SKM-1 treated with dmso at 0.1 percent for 144 hours (cell line): ENCODE results near the gene F13A1.
A peak's percentile ranks its signal among the peaks of the same experiment; 100 is the strongest.

Experiments used
- DNase-seq: peaks from one replicate; lab custom pipeline; 2025; ENCODE audit not compliant: unreplicated experiment; lab: John Stamatoyannopoulos, UW

F13A1 gene

DNA sequence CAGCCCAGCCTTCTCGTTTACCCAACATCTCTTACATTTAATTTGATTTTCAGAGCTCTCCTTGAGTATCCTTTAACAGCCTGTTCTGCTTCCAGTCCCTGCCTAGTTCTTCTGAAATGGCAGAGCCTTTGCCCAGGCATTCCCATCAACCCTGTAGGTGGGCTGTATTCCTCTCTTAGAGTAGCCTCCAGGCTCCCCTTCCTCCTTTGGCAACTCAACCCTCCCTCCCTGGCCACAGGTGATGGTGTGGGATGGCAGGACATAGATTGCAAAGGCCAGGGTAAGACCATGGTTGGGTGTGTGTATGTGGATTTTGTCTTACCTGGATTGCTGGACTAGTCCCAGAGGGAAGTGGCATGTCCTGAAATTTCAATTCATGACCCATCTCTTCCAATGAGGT lies 125.4 kb downstream of the F13A1 start:
- DNase-seq: no peak

DNA sequence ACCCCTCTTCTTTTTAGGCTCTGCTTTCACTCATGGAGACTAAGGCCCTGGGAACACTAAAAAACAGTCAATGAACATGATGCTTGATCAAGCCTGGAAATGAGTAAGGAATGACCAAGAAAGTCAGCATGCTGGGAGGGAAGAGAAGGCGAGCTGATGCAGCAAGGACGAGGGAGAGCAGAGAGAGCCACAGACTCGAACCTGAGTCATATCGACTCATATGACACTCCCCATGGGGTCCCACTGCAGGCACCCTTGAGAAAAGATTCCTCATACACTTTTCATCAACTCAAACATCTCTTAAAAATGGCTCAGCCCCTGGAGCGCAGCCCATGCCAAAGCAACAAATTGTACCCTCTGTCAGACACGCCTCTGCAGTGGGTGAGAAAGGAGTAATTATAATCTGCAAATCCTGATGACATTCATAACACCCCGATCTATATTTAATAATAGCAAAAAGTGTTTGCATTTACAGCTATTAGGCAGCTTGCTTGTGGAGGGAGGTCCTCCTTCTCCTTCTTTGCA lies 127.2 kb downstream of the F13A1 start:
- DNase-seq: no peak

DNA sequence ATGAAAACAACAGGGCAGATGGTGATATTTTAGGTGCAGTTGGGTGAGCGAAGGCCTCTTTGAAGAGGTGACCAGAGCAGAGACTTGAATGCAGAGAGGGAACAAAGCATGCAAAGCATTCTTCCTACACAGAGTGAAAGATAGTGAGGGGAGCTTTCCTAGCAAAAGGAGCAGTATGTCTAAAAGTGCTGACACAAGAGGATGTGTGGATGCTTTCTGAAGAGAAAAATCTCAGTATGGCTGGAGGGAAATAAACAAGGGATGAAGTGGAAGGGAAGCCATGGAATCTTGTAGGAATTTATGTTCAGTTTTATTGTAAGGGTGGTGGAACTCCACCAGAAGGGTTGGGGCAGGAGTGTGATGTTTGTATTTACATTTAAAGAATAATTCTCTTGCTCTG lies 128.6 kb downstream of the F13A1 start:
- no peak for DNase-seq

DNA sequence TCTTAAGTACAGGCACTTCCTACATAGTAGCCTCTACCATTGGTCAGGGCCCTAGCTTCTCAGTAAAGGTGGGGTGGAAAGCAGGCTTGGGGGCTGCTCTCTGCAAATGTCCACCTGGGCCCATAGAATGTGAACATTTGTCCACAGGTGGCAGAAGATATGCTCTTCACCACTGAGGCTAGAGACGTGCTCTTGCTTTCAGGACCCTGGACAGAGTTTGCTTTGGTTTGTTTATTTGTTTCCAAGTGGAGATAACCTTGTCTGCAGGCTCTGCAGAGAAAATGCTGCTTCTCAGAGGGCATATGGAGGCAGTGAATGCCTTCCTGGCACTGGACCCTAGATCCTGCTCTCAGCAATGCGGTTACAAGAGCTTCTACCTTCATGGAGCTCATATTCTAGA lies 129.0 kb downstream of the F13A1 start:
- no peak for DNase-seq

DNA sequence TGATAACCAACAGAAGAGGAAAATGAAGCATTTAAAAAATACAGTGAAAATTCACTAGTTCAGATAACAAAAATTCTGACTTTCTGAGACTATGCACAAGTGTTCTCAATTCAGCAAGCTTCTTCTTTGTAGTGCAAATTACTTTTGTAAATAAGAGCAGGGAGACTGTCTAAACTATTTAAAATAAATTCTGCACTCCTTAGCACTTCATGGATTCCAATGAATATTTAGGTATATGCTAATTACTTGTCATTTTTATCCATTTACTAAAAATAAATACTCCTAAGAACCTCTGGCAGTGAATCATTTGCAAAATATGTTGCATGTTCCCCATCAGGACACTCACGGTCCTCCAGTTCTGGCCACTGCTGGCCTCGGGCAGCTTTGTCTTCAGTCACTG lies 139.8 kb downstream of the F13A1 start:
- no peak for DNase-seq

DNA sequence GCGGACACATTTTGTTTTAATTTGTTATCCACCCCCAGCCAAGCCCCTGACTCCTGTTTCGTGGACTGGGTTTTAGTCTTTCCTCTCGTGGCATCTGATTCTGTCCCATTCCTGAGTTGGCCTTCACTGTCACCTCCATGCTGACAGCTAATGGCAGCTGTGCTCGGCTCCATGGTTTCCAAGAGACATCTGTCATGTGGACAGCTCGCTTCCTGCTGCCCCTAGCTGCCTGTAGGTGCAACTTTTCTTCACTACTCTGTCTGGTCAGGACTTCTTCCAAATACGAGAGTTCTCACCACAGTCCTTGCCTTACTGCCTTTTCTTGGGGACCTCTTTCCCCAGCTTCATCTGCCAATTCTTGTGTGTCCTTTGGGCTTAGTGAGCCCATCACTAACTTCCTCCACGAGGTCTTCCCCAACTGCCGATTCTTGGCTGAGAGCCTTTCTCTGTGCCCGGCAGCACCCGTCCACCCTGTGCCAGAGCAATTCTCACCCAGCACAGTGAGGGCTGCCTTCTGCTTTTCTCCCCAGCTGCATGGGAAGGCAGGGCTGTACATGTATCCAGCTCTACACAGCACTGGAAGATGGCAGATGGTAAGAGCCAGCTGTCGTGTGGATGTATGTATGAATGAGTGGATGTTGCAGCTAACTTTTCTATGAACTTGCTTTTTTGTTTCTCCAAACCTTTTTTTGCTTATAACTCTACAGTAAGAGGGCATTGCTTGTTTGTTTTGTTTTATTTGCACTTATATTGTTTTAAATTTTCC lies 140.4 kb downstream of the F13A1 start:
- no peak for DNase-seq

DNA sequence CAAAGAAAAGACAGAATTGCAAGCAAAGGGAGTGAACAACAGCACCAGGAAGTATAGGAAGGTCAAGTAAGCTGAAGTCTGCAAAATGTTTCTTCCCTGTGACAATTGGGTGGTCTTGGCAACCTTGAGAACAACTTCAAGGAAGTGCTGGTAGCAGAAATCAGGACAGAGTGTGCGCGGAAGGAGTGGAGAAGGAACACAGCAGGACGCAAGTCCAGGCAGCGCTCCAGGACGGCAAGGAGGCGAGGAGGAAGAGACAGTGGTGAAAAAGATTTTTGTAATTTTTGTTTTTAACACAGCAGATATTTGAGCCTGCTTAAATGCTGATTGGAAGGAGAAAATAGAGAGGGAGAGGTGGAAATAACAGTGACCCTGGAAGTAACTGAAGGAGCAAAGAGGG lies 141.7 kb downstream of the F13A1 start:
- DNase-seq: no peak

DNA sequence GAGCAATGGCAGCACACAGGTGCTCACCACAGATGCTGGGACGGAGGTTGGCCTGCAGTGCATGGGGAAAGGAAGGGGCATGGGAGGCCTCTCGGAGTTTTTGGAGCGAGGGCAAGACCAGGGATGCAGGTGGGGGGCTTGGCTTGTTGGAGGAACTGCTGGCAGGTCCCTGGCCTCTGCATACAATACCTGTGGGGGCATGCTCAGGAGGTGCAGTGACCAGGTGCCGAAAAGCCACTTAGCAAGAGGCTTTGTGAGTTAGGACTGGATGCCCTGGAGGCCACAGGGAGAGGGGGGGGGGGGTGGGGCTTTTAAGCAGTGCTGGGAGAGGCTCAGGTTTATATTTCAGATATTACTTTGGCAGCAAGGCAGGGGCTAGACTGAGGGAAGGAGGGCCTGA lies 142.7 kb downstream of the F13A1 start:
- no peak for DNase-seq

DNA sequence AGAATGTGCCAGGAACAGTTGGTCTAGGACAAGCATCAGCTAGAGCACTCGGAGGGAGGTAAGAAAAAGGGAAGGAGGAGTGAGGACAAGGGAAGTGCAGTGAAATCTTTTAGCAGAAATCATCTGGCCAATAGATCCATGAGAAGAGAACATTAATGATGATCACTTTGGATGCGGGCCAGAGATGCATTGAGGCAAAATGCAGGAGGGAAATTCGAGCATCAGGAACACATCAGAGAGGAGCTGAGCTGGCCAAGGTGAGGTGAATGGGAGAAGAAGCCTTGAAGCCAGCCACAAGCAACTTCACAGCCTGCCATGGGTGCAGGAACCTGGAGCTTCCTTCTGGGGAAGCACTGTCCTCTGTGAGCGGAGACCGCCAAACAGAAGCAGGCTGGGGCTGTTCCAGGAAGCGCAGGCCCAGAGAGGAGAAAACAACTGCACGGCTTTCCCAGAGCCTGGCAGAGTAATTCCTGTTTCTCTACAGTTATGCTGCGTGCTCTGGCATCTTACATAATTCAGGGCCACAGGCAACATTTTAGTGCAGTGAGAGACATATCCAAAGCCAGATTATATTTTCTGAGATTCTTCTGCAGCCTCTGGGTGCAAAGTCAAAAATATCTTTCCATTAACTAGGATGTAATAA lies 143.8 kb downstream of the F13A1 start:
- DNase-seq: no peak

DNA sequence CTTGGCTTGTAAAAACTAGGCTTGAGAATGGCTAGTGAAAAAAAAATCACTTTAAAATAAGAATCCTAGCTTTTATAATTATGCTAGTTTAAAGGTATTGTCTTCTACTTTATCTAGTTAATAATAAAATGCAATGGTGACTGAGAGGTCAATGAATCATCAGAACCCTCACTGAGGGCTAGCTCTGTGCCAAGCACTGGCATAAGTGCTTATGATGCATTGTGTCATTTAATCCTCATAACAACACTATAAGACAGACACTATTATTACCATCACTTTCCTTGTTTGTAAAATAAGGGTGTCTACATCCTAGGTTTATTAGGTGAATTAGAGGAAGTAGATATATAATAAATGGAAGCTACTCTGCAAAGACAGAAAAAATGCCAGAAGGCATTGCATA lies 144.3 kb downstream of the F13A1 start:
- DNase-seq: no peak

DNA sequence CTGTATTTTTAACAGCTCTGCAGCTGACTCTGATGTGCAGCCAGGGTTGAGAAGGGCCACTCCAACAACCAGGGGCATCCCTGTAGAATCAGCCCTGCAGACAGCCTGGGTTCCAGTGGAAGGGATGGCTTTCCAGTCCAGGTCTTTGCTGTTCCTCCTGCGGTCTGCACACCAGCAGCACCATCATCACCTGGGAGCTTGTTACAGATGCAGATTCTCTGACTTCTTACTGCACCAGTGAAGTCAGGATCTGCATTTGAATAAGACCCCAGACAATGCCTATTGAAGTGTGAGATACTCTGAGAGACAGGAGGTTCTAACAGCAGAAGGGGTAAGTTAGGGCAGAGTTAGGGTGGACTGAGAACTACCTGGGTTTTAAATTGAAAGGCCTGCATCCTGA lies 151.3 kb downstream of the F13A1 start:
- no peak for DNase-seq

DNA sequence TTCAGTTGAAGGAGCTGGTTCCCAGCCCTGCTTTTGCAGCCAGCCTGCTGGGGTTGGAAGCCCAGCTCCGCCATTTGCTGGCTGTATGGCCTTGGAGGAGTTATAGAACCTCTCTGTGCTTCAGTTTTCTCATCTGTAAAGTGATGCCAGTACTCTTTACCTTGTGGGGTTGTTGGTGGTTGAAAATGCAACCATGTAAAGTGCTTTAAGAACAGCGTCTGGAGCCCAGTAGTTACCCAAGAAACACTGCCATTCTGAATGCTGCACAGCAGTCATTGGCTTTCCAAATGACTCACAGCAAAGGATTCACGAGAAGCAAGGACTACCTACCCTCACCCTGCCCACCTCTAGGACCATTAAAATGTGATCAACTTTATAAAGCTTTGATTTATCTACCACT lies 154.4 kb downstream of the F13A1 start:
- no peak for DNase-seq

DNA sequence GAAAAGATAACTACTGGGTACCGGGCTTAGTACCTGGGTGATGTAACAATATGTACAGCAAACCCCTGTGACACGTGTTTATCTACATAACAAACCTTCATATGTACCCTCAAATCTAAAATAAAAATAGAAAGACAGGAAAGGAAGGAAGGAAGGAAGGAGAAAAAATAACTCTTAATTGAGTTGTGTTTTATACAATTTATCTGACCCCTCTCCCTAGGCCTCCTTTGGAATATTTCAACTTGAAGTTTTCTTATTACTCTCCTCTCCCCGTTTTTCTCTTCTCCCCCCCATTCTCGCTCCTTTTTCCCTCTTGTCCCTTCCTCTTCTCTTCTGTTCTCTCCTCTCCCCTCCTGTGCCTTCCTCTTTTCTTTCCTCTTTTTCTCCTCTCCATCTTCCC lies 156.1 kb downstream of the F13A1 start:
- DNase-seq: no peak

DNA sequence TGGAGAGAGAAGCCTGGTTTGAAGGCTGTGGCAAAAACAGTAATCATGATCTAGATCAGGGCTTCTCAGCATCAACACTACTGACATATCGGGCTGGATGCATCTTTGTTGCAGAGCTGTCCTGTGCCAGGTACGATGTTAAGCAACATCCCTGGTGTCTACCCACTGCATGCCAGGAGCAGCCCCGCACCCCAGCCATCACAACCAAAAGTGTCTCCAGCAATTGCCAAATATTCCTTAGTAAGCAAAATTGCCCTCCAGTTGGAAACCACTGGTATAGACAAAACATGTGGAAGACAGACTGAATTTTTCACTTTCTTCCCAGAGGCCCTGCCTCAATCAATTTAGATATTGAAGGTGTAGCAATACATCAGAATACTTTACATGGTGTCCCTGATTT lies 166.1 kb downstream of the F13A1 start:
- no peak for DNase-seq

DNA sequence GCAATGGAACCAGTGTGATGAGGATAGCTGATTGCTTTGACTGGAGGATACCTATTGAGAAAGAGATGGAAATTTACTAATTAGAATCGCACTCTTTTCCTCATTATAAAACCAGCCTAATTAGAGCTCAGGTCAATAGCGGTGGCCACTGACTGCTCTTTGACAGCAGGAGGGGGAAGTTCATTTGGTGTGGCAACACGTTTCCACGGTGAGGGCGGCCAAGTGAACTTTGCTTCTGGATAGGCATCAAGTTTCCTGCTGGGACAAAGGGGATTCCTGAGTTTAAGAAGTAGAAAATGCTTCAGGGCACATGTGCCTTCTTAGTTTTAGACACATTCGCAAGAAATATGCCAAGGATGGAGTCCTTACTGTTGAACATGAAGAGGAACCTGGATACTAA lies 168.4 kb downstream of the F13A1 start:
- DNase-seq: no peak

DNA sequence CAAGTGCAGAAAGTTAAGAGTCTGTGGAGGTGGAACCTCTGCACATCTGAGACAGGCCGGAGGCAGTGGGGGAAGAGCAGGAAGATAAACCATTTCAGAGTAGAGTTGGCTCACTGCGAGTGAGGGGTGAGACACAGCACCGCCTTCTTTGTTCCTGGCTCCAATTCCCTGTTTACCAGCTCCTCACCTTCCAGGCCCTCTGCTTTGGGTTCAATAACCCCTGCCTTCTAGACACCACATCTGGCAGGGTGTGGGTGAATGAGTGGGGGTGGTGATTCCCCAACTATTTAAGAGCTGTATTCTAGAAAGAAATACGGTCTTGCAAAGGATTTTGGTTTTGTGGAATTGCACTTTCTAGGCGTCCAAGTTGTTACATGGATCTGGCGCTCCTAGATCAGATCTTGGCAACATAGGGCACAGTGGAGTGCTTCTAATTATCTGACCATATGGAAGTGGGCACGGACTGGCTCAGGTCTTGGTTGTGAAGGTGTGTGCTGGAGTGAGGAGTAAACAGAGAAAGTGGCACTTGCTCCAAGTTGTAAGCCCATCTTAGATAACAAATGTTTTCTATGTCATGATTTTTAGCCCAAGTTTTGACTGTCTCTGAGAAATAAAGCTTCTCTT lies 172.2 kb downstream of the F13A1 start:
- no peak for DNase-seq

DNA sequence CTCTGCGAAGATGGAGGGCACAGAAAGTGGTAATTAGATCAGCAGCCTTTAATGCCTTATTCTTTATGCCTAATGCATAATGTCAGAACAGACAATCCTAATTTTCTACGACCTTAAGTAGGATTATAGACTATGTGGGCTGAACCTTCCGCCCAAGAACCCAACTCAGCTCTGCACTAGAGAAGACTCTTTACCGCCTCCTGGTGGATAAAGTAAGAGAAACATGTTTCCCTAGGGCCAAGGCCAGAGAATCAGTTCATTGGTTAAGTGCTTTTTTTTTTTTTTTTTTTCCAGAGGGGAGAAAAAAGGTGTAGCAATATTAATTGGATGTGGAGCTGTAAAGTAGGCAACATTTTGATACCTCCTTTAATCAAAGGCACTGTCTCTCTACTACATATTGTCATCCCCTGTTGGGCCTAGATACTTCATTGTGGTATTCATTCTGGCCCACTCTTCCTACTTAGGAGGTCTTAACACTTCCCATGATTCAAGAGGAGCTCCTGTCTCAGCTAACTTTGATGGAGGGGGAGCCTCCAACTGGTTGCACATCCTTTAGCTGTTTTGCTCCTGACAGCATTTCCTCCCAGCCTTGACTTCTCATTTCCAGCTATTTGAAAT lies 188.9 kb downstream of the F13A1 start:
- DNase-seq: peak; percentile 17

DNA sequence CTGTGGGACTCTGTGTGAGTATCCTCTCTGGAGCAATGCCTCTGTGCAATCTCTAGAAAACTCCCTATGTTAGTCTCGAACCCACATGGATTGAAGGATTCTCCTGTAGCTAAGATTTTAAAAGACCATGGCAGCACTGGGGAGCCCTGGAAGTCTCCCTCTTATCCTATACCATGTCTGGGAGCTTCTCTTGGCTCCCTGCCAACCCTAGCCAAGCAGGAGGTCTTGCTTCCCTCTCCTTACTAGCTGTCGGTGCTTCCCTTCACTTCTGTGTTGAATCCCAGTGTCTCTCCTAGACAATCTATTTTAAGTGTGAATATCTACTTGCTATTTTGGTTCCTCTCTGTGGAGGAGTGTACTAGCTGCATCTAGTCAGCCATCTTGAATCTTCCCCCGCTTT lies 195.0 kb downstream of the F13A1 start:
- no peak for DNase-seq

DNA sequence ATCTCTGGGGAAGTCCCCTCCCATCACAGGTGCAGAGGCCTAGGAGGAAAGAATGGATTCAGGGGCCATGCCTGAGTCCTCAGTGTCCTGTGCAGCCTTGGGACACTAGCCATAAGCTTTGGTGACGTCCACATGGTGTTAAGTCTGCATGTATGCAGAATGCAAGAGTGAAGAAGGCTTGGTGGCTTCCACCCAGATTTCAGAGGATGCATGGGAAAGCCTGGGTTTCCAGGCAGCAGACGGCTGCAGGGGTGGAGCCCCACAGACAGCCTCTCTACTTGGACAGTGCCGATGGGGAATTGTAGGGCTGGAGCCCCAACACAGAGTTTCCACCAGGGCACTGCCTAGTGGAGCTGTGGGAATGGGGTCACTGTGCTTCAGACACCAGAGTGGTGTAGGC lies 196.7 kb downstream of the F13A1 start:
- no peak for DNase-seq

DNA sequence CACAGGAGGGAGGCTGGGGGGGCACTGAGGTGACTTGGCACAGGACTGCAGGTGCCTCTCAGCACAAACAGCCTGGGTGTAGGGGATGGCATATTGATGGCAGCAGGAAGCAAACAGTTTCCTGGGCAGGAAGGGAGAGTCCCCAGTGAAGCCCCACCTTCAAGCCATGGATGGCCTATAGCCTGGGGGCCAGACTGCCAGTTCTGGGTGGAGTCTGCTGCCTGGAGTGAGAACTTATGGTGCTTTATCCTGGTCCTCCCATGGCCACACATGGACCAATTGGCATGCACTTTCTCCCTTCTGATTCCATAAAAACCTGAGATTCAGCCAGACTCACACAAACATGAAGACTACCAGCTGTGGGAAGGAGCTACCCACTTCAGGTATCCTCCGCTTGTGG lies 198.5 kb downstream of the F13A1 start:
- DNase-seq: no peak

DNA sequence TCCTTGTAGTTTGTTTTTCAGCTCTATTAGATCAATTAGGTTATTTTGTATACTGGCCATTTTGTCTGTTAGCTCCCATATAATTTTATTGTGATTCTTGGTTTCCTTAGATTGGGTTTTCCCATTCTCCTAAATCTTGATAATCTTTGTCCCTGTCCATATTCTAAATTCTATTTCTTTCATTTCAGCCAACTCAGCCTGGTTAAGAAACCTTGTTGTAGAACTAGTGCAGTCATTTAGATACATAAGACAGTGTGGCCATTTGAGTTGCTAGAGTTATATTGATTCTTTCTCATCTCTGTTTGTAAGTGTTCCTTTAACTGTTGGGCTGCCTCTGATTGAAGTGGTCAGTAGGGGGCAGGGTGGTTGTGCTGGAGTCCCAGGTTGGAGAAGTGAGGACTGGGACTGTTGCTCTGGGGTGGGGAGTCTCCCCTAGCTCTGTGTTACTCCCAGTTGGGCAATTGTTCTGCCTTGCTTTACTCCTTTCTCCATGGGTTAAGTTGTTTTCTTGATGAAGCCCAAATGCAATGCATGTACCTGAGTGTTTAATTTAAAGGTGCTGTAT lies 214.9 kb downstream of the F13A1 start:
- DNase-seq: peak; percentile 24
